Adrenal gland (tissue), 12 donors: ENCODE measurements around the gene SLC2A9. TPM values are rescaled to one million over a fixed set of nuclear protein-coding genes. Genes with fewer than 3 reads are reported as not detected.

Source experiments
- DNase-seq, 7 donors: peaks; one replicate each; pipeline ENCODE4 v3.0.0-alpha.2; 2019 to 2020
- H3K27ac ChIP-seq, 5 donors: fragments of 200-600 bp; sonication (generic) in 4 of 5; 1 replicate in 3 of 5; 2 replicates in 2 of 5; pipeline versions ENCODE4 v1.5.1 to v1.8.0; 2016 to 2020; ENCODE audit warnings: mild to moderate bottlenecking in 1 of 5
- H3K27me3 ChIP-seq: fragments of 200-600 bp; 2 replicates; pipeline ENCODE4 v1.8.0; 2021
- H3K36me3 ChIP-seq, 2 donors: fragments of 200-600 bp; replicated peaks in 1 of 2; 1 replicate in 1 of 2; 2 replicates in 1 of 2; pipeline versions ENCODE4 v1.5.1 to v1.8.0; 2018 to 2022
- H3K4me1 ChIP-seq, 2 donors: fragments of 200-600 bp; replicated peaks in 1 of 2; 1 replicate in 1 of 2; 2 replicates in 1 of 2; pipeline versions ENCODE4 v1.5.1 to v1.8.0; 2018 to 2021
- H3K4me3 ChIP-seq, 4 donors: fragments of 200-600 bp; sonication (generic) in 3 of 4; one replicate each; pipeline ENCODE4 v1.5.1; 2016 to 2018
- H3K9me3 ChIP-seq, 3 donors: fragments of 200-600 bp; sonication (generic) in 1 of 3; replicated peaks in 1 of 3; 1 replicate in 2 of 3; 2 replicates in 1 of 3; pipeline versions ENCODE4 v1.5.1 to v1.8.0; 2016 to 2021
- POLR2A ChIP-seq, 2 donors: fragments of 450-650 bp; IDR thresholded peaks; one replicate each; pipeline ENCODE4 v1.6.1; 2017; ENCODE audit warnings: antibody characterized with exemption in 2 of 2, mild to moderate bottlenecking in 2 of 2, moderate library complexity in 1 of 2
- WGBS, 4 donors: extraction: QIAGEN DNeasy Blood & Tissue Kit in 2 of 4; methylation state at CpG; one replicate each; pipeline versions ENCODE4 v1.1.5 to v1.1.7; 2013 to 2017; 5-methylcytosine and 5-hydroxymethylcytosine counted together
- intact Hi-C, 2 donors: fragments of 100-400 bp; cut with DNase I; formaldehyde crosslinking; loops; one replicate each; pipeline versions ENCODE4 v1.14.1 to v1.15.0; 2022 to 2023
- polyA plus RNA-seq, 3 donors: library from polyadenylated mRNA; stranded (reverse); fragments of 200-250 nt in 2 of 3; fragments of 350-450 nt in 1 of 3; fragmentation: Illumina TruSeq in 1 of 3; extraction: RNeasy Lipid Tissue Mini Kit (QIAGEN cat#74804) in 1 of 3; gene quantifications; one replicate each; pipeline ENCODE4 v1.2.3, GENCODE V29; 2013 to 2014
- total RNA-seq, 9 donors: library from RNA; depleted of rRNA in 4 of 9; stranded (reverse); fragments of >200 nt in 4 of 9; fragments of 120-200 nt in 1 of 9; fragmentation: NEBNext Ultra II Directional in 1 of 9; extraction: Animal tissue kit (Norgen Biotek cat#: 25700) in 1 of 9; gene quantifications; one replicate each; pipeline versions ENCODE4 v1.1.0 to v1.2.4, GENCODE V29; 2013 to 2023
- TF ChIP-seq, protein P1 (sequence below), 6 experiments: fragments of 450-650 bp in 4 of 6; fragments of 200-600 bp in 2 of 6; sonication (generic) in 1 of 6; IDR thresholded peaks; 1 replicate in 5 of 6; 2 replicates in 1 of 6; pipeline versions ENCODE4 v1.5.1 to v1.8.0; 2016 to 2021; ENCODE audit warnings: antibody characterized with exemption in 6 of 6, mild to moderate bottlenecking in 2 of 6, moderate library complexity in 1 of 6
- donor health status: healthy with polysubstance abuse.
- donor health status: Bipolar disorder and iron deficiency.
- donor health status: DM: yes; HTN: yes; CAD: no.
- donor health status: DM: no; HTN: no; CAD: no.
- donor health status: DM: no; HTN: no; CAD: no.
- donor health status: DM: yes; HTN: yes; CAD: no.

Gene SLC2A9
- total and polyA plus RNA-seq, 12 donors: 1.8 to 16.6 (median 8.5) TPM

DNA sequence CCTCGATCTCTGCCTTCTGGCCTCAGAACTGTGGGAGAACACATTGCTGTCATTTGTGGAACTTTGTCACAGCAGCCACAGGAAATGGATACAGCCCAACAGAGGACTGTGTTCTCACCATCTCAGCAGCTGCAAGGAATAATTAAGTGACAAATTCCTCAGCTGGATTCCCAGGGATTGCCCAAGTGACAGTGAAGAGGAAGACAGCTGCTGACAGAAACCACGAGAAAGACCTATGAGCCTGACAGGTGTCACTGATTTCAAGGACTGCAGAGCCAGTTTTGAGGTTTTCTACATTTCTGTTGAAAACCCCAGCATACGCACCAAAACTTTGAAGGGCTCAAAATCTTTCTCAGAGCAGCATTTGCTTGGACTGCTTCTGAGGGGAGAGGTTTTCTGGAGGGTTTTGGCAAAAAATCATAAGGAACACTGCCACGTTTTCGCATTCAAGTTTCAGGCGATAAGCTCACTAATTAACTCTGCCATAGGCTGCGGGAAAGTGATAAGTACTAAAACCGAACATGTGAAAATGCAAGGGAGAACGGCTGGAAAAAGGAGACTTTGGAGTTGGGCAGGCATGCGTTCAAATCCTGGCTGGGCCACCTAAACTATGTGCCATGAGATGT is 151.0 kb downstream of the SLC2A9 start:
- no peaks in the 10 kb centered on the region for H3K4me1 ChIP-seq
- H3K27me3 ChIP-seq: no peaks in the 10 kb centered on the region
- H3K36me3 ChIP-seq: no peaks in the 10 kb centered on the region
- no peak for DNase-seq
- no peak for TF ChIP-seq POLR2A (IDR thresholded peaks at IDR 0.05)
- TF ChIP-seq, protein P1, sequence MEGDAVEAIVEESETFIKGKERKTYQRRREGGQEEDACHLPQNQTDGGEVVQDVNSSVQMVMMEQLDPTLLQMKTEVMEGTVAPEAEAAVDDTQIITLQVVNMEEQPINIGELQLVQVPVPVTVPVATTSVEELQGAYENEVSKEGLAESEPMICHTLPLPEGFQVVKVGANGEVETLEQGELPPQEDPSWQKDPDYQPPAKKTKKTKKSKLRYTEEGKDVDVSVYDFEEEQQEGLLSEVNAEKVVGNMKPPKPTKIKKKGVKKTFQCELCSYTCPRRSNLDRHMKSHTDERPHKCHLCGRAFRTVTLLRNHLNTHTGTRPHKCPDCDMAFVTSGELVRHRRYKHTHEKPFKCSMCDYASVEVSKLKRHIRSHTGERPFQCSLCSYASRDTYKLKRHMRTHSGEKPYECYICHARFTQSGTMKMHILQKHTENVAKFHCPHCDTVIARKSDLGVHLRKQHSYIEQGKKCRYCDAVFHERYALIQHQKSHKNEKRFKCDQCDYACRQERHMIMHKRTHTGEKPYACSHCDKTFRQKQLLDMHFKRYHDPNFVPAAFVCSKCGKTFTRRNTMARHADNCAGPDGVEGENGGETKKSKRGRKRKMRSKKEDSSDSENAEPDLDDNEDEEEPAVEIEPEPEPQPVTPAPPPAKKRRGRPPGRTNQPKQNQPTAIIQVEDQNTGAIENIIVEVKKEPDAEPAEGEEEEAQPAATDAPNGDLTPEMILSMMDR (IDR thresholded peaks at IDR 0.05): no peak
- 89 to 92% (median 91%) methylated on average over 10 of the region's 10 CpGs for WGBS, 4 donors
- intact Hi-C loops: no loop called here
- no peak overlapping the region for H3K4me3 ChIP-seq
- no peaks in the 10 kb centered on the region for H3K9me3 ChIP-seq
- no peak overlapping the region for H3K27ac ChIP-seq

DNA sequence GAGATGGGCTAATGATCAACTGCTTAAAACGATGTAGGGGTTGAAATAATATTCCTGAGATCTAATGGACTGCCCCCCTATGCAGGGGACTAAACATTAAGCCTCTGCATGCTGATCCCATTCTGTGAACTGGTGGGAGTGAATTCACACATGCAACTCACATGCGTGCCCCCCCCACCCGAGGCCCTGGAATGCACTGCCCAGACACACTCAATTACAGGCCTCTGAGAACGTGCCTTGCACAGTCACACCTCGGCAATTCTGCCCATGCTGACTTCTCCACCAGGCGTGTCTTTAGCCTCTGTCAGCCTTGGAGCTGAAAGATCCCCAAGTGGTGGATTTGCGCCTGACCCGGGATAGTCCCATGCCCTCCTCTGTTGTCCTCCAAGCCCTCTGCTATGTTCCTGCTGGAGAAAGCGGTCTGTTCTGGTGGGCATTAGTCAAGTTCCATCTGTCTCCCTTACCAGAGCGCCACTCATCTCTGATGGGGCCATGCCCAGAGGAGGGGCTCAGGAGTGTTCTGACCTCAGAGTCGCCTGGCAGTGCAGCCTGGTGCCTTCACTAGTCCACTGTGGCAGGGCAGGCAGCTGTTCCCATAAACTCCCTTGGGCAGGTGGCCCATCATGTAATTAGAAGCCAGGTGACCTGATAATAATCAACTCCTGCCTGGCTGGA is 153.4 kb downstream of the SLC2A9 start:
- Histone ChIP-seq H3K27me3 (no peaks in the 10 kb centered on the region), H3K4me1 (no peaks in the 10 kb centered on the region), H3K27ac (no peak overlapping the region), H3K4me3 (no peak overlapping the region), H3K9me3 (no peaks in the 10 kb centered on the region), H3K36me3 (no peaks in the 10 kb centered on the region)
- intact Hi-C loops: no loop called here
- 81 to 93% (median 89%) methylated on average over 5 to 11 of the region's 11 CpGs for WGBS, 4 donors
- TF ChIP-seq, protein P1 (IDR thresholded peaks at IDR 0.05): no peak
- no peak for TF ChIP-seq POLR2A (IDR thresholded peaks at IDR 0.05)
- DNase-seq: no peak

DNA sequence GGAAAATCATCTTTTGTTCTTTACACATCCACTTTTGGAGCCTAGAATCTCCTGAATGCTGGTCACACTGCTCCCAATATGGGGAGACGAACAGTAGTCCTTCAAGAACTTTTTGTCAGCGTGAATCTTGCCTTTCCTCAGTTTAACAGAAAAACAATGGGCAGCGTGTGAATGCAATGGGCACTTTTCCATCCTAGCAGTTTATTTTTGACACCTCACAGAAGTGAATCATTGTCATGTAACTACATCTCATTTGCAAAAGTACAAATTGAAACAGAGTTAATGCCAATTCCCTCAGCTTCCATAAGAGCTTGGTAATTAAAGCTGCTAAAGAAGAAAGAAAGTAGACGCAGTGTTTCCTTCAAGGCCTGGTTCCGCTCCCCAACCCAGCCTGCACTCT is 154.4 kb downstream of the SLC2A9 start:
- Histone ChIP-seq H3K27ac (no peak overlapping the region), H3K4me1 (no peaks in the 10 kb centered on the region), H3K9me3 (no peaks in the 10 kb centered on the region), H3K4me3 (no peak overlapping the region), H3K27me3 (no peaks in the 10 kb centered on the region), H3K36me3 (no peaks in the 10 kb centered on the region)
- TF ChIP-seq POLR2A (IDR thresholded peaks at IDR 0.05): no peak
- TF ChIP-seq, protein P1 (IDR thresholded peaks at IDR 0.05): no peak
- intact Hi-C loops: no loop called here
- 90 to 94% (median 93%) methylated on average over 5 of the region's 5 CpGs for WGBS, 4 donors
- no peak for DNase-seq

DNA sequence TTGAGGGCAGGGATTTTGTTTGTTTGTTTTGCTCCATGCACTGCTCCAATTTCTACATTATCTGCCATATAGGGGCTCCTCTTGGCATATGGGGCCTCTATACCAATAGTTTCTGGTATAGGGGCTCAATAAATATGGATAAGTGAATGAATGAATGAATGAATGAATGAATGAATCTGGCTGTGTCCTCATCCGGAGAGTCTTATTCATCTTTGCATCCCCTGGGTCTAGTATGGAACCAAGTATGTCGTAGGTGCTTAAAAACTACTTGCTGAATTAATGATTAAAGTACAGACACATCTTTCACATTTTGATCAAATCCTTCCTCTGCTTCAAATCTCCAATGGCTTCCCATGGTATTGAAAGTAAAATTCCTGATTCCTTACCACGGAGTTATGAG is 159.7 kb downstream of the SLC2A9 start:
- no peaks in the 10 kb centered on the region for H3K9me3 ChIP-seq
- TF ChIP-seq, protein P1 (IDR thresholded peaks at IDR 0.05): no peak
- no peak for TF ChIP-seq POLR2A (IDR thresholded peaks at IDR 0.05)
- H3K27ac ChIP-seq: no peak overlapping the region
- no peaks in the 10 kb centered on the region for H3K36me3 ChIP-seq
- H3K27me3 ChIP-seq: no peaks in the 10 kb centered on the region
- intact Hi-C loops: no loop called here
- H3K4me1 ChIP-seq: no peaks in the 10 kb centered on the region
- no peak overlapping the region for H3K4me3 ChIP-seq
- no peak for DNase-seq
- WGBS, 4 donors: 81 to 86% (median 85%) methylated on average over 3 of the region's 3 CpGs
